ENCODE data around the gene BCL2A1. TPM values are rescaled to one million over a fixed set of nuclear protein-coding genes. Genes with fewer than 3 reads are reported as not detected.

Gene BCL2A1
- total RNA-seq, 1 donor from 2014 or later: not detected

GRCh38 chr15:79989183-79989582, 18.2 kb upstream of the BCL2A1 start:
- DNase-seq: no peak
- H3K9me3 Mint-ChIP-seq (ENCODE audit: unreplicated experiment): no peaks in the 10 kb centered on the region
- H3K36me3 Mint-ChIP-seq (ENCODE audit: unreplicated experiment): no peaks in the 10 kb centered on the region
- TF ChIP-seq, protein P1, sequence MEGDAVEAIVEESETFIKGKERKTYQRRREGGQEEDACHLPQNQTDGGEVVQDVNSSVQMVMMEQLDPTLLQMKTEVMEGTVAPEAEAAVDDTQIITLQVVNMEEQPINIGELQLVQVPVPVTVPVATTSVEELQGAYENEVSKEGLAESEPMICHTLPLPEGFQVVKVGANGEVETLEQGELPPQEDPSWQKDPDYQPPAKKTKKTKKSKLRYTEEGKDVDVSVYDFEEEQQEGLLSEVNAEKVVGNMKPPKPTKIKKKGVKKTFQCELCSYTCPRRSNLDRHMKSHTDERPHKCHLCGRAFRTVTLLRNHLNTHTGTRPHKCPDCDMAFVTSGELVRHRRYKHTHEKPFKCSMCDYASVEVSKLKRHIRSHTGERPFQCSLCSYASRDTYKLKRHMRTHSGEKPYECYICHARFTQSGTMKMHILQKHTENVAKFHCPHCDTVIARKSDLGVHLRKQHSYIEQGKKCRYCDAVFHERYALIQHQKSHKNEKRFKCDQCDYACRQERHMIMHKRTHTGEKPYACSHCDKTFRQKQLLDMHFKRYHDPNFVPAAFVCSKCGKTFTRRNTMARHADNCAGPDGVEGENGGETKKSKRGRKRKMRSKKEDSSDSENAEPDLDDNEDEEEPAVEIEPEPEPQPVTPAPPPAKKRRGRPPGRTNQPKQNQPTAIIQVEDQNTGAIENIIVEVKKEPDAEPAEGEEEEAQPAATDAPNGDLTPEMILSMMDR (IDR thresholded peaks at IDR 0.05; ENCODE audit: partially characterized antibody, unreplicated experiment): no peak
- H3K4me3 Mint-ChIP-seq (ENCODE audit: unreplicated experiment): no peak overlapping the region
- H3K27ac Mint-ChIP-seq (ENCODE audit: unreplicated experiment): no peak overlapping the region
- H3K27me3 Mint-ChIP-seq (ENCODE audit: unreplicated experiment): peaks cover 2% of the 10 kb centered on the region
- no peaks in the 10 kb centered on the region for H3K4me1 Mint-ChIP-seq (ENCODE audit: low read depth, unreplicated experiment)

DNA sequence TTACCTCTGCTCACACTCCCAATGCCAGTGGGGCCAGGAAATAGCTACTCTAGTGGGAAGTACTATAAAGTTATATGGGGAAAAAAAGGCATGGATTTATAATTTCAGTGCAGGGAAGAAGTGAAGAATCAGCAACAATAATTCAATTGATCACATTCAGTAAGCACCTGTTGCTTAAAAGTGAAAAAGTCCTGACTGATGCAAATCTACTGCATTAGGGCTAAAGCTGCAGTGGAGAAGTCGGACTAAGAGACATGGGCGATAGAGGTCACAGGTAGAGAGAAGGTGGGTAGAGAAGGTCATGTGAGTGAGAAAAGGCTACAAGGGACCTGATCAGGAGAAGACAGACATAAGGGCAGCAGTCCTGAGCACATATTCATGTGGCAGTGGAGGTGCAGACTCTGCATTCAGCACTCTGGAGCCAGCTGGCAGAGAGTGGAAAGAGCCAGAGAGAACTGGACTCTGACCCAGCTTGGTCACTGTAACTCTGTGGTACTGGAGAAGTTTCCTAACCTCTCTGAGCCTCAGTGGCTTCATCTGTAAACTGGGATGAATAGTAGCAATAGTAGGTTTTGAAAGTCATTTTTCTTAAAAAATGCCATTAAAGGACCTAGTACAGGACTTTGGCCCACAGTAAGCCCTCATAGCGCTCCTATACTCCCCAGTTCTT, 17.6 kb upstream of the BCL2A1 start:
- TF ChIP-seq, protein P1 (IDR thresholded peaks at IDR 0.05; ENCODE audit: partially characterized antibody, unreplicated experiment): no peak
- Mint-ChIP-seq H3K27ac (ENCODE audit: unreplicated experiment) (no peak overlapping the region), H3K27me3 (ENCODE audit: unreplicated experiment) (peaks cover 2% of the 10 kb centered on the region), H3K4me1 (ENCODE audit: low read depth, unreplicated experiment) (no peaks in the 10 kb centered on the region), H3K4me3 (ENCODE audit: unreplicated experiment) (no peak overlapping the region), H3K9me3 (ENCODE audit: unreplicated experiment) (peaks cover 2% of the 10 kb centered on the region), H3K36me3 (ENCODE audit: unreplicated experiment) (no peaks in the 10 kb centered on the region)
- DNase-seq: no peak

DNA sequence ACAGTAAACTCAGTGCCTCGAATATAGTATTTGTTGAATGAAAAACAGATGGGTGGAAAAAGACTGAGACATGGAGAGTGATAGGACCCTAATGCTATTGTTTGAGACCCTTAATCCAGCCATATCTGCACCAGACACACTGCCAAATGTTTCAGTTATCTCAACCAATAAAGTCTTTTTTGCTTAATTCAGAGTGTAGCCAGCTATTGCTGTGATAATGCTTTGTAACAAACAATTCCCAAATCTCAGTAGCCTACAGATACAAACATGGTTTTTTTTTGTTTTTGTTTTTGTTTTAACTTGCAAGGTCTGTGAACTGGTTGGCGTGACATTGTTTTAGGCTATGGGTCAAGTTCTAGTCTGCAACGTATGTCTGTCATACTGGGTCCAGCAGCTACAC, 17.0 kb upstream of the BCL2A1 start:
- H3K4me1 Mint-ChIP-seq (ENCODE audit: low read depth, unreplicated experiment): no peaks in the 10 kb centered on the region
- TF ChIP-seq, protein P1 (IDR thresholded peaks at IDR 0.05; ENCODE audit: partially characterized antibody, unreplicated experiment): no peak
- H3K4me3 Mint-ChIP-seq (ENCODE audit: unreplicated experiment): no peak overlapping the region
- H3K27ac Mint-ChIP-seq (ENCODE audit: unreplicated experiment): no peak overlapping the region
- H3K36me3 Mint-ChIP-seq (ENCODE audit: unreplicated experiment): no peaks in the 10 kb centered on the region
- DNase-seq: no peak
- peaks cover 2% of the 10 kb centered on the region for H3K9me3 Mint-ChIP-seq (ENCODE audit: unreplicated experiment)
- peaks cover 2% of the 10 kb centered on the region for H3K27me3 Mint-ChIP-seq (ENCODE audit: unreplicated experiment)

- Mint-ChIP-seq H3K27ac (ENCODE audit: unreplicated experiment) (no peak overlapping the region), H3K4me1 (ENCODE audit: low read depth, unreplicated experiment) (no peaks in the 10 kb centered on the region), H3K9me3 (ENCODE audit: unreplicated experiment) (peaks cover 2% of the 10 kb centered on the region), H3K27me3 (ENCODE audit: unreplicated experiment) (peaks cover 2% of the 10 kb centered on the region), H3K4me3 (ENCODE audit: unreplicated experiment) (no peak overlapping the region), H3K36me3 (ENCODE audit: unreplicated experiment) (no peaks in the 10 kb centered on the region)
- DNase-seq: no peak
- TF ChIP-seq, protein P1 (IDR thresholded peaks at IDR 0.05; ENCODE audit: partially characterized antibody, unreplicated experiment): no peak
These were observed 16.6 kb upstream of the BCL2A1 start for GRCh38 chr15:79987569-79987955.

GRCh38 chr15:79981831-79982455, 10.9 kb upstream of the BCL2A1 start:
- TF ChIP-seq, protein P1 (IDR thresholded peaks at IDR 0.05; ENCODE audit: partially characterized antibody, unreplicated experiment): no peak
- peaks cover 2% of the 10 kb centered on the region for H3K9me3 Mint-ChIP-seq (ENCODE audit: unreplicated experiment)
- H3K36me3 Mint-ChIP-seq (ENCODE audit: unreplicated experiment): no peaks in the 10 kb centered on the region
- H3K27ac Mint-ChIP-seq (ENCODE audit: unreplicated experiment): no peak overlapping the region
- DNase-seq: no peak
- no peaks in the 10 kb centered on the region for H3K4me1 Mint-ChIP-seq (ENCODE audit: low read depth, unreplicated experiment)
- H3K4me3 Mint-ChIP-seq (ENCODE audit: unreplicated experiment): no peak overlapping the region
- H3K27me3 Mint-ChIP-seq (ENCODE audit: unreplicated experiment): no peaks in the 10 kb centered on the region
